Kidney tubule cell (primary cell): ENCODE results near the gene PARN.
"Not testable (repeated sequence)": the region's sequence is repeated elsewhere in the genome, so short reads cannot be mapped to it uniquely, and the experiment has no call there.

ENCODE experiments used
- DNase-seq: peaks from one replicate; pipeline ENCODE4 v3.0.0-alpha.2; 2018; ENCODE audit warnings: low spot score

Gene PARN

GRCh38 chr16:14629919-14630619 is at the start of gene PARN:
Gene PARN, minus strand, starts transcription at chr16:14630260. Its CDS starts 135 bp downstream, at chr16:14630125.
- peak; percentile 97 for DNase-seq

DNA sequence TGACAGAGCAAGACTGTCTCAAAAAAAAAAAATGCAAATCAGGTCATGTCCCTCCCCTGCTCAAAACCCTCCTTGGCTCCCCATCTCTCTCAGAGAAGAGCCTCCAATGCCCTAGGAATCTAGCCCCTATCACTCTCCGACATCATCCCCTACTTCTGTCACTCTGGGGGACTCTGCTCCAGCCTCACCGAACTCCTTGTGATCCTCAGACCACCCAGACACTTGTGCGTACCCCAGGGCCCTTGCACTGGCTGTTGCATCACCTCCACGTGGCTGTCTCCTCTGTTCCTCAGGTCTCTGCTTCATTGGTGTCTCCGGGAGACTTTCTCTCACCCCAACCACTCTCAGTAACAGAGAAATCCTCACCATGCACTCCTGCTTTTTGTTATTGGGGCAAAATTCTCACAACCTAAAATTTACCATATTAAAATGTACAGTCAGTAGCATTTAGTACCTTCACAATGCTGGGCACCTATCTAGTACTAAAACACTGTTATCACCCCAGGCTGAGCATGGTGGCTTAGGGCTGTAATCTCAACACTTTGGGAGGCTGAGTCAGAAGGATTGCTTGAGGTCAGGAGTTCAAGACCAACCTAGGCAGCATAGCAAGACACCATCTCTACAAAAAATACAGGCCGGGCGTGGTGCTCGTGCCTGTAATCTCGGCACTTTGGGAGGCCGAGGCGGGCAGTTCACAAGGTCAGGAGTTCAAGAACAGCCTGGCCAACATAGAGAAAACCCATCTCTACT is 48.9 kb upstream of the PARN start:
- no peak for DNase-seq

DNA sequence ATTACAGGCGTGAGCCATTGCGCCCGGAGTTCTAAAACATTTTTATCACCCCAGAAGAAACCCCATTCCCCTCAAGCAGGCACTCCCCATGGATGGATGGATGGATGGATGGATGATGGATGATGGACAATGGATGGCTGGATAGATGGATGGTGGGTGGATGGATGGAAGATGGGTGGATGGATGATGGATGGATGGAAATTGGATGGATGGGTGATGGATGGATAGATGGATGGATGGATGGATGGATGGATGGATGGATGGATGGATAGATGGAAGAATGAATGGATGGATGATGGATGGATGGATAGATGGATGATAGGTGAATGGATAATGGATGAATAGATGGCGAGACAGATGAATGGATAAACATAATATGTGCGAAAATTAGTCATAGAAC is 47.6 kb upstream of the PARN start:
- DNase-seq = no peak

DNA sequence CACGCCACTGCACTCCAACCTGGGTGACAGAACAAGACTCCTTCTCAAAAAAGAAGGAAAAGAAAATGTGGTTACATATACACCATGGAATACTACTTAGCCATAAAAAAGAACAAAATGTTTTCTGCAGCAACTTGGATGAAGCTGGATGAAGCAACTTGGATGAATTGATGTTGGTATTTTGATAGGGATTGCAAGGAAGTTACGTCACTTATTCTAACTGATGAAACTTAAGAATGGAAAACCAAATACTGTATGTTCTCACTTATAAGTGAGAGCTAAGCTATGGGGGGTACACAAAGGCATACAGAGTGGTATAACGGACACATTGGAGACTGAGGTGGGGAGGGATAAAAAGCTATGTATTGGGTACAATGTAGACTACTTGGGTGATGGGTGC is 46.6 kb upstream of the PARN start:
- no peak for DNase-seq

DNA sequence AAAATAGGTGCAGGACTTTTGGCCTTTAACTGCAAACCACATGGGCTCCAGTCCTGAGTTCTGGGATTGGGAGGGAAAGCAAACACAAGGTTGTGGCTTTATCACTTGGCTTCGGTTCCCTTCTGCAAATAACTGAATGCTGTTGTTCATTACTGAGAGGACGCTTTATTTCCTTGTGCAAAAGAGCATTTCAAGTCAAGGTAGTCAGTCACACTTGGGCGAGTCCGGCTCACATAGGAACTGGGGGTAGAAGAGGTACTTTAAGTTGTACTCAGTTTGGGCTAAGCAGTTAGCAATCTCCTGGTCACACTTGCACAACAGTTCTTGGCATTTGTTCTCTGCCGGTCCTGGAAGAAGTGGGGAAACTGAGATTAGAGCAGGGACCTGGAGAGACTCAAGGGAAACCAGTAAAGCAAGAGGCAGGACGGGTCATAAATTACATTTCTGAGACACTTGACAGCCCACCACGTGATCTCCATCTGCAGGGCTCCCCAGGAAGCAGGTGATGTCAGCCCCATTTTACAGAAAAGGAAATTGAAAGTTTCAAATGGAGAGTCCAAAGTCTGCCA is 42.4 kb upstream of the PARN start:
- DNase-seq = peak; percentile 63

GRCh38 chr16:14669776-14670175 is 39.7 kb upstream of the PARN start:
- no peak for DNase-seq

GRCh38 chr16:14668556-14669223 is 38.6 kb upstream of the PARN start:
- DNase-seq = no peak

GRCh38 chr16:14667347-14668266 is 37.5 kb upstream of the PARN start:
- DNase-seq = no peak

DNA sequence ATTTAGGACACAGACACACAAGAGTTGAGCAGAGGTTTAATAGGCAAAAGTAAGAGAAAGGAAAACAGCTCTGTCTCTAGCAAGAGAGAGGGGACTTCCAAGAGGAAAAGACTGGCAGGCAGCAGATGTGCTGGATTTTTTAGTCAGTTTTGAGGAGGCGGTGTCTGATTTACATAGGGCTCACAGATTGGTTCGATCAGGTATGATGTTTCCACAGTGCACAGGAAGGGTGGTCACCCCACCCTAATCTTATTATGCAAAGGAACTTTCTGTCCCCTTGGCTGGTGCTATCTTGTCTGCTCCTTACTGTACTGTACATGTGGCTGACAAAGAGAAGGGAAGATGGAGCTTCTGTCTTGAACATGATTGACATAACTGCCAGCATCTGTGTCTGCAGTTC is 28.0 kb upstream of the PARN start:
- DNase-seq = no peak

DNA sequence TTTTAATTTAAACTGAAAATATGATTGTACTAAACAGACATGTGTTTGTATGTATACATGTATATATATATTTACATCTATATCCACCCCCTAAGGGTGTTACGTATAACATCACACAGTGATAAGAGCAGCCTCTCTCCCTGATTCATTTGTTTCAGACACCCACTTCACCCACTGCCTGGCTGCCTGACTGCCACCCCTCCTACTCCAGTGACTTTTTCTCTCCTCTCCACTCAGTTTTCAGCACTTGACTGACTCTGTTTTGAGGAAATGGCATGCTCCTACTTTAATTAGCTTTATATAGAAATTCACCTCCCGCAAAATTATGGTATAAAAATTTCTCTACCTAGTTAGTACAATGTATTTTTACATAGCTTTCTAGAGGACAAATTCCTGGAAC is 22.7 kb upstream of the PARN start:
- DNase-seq = no peak

GRCh38 chr16:14650629-14651028 is 20.6 kb upstream of the PARN start:
- DNase-seq = no peak

GRCh38 chr16:14649816-14650215 is 19.8 kb upstream of the PARN start:
- no peak for DNase-seq

GRCh38 chr16:14641926-14642325 is 11.9 kb upstream of the PARN start:
- no peak for DNase-seq

DNA sequence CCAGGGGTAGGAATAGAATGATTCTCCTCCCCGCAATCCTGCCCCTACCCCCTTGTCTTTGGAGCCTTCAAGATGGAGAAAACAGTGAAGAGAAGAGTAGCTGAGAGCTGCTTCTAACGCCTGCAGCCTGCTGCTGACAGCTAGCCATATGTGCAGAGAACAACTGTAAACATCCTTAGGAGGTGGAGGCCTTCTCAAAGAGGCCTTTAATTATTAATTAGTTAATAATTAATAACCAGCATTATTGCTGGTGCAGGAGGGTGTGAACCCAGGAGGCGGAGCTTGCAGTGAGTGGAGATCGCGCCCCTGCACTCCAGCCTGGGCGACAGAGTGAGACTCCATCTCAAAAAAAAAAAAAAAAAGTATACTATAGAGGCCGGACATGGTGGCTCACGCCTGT is 11.1 kb upstream of the PARN start:
- DNase-seq = no peak

GRCh38 chr16:14640538-14640937 is 10.5 kb upstream of the PARN start:
- DNase-seq = peak; percentile 55

DNA sequence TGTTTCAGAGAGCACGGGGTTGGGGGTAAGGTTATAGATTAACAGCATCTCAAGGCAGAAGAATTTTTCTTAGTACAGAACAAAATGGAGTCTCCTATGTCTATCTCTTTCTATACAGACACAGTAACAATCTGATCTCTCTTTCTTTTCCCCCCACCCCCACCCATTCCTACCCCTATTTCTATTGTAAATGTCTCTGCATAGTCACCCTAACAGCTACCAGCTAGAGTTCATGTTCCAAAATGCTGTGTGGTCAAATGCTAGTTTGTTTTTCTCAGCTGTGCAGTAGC is 6.8 kb upstream of the PARN start:
- DNase-seq = not testable (repeated sequence)

DNA sequence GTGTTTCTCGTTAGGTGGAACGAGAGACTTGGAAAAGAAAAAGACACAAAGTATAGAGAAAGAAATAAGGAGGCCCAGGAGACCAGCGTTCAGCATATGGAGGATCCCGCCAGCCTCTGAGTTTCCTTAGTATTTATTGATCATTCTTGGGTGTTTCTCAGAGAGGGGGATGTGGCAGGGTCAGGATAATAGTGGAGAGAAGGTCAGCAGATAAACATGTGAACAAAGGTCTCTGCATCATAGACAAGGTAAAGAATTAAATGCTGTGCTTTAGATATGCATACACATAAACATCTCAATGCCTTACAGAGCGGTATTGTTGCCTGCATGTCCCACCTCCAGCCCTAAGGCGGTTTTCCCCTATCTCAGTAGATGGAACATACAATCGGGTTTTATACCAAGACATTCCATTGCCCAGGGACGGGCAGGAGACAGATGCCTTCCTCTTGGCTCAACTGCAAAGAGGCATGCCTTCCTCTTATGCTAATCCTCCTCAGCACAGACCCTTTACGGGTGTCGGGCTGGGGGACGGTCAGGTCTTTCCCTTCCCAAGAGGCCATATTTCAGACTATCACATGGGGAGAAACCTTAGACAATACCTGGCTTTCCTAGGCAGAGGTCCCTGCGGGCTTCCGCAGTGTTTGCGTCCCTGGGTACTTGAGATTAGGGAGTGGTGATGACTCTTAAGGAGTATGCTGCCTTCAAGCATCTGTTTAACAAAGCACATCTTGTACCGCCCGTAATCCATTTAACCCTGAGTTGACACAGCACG is 6.3 kb upstream of the PARN start:
- DNase-seq = peak; percentile 61

DNA sequence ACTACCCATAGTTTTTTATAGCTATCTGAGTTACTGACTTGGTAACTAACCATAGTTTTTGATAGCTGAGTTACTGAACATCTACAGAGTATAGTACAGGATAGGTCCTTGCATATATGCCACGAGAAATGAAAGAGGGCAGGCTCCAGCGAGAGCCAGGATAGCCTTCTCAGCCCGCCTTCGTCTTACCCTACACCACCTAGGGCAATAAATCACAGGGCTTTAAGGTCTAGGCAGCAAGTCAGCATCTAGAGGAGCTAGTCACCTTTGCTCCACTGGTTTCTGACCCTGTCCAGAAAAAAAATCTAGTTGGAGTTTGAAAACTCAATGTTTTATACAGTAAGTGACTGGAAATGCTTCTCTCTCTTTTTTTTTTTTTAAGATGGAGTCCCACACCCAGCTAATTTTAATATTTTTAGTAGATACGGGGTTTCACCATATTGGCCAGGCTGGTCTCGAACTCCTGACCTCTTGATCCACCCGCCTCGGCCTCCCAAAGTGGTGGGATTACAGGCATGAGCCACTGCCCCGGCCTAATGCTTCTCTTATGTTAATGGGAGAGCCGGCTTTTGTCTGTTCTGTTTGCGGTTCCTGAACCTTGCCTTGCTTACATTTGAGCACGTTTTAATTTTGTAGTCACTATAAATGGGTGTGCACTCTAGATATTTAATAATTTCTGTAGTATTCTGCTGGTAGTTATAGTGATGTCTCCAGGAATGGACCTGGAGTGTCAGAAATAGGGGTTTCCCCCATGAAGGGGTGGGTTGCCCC is 5.5 kb upstream of the PARN start:
- DNase-seq = no peak

- no peak for DNase-seq
Measured at GRCh38 chr16:14634389-14634725, 4.3 kb upstream of the PARN start.
